ENCODE data around the gene ZNF276. TPM values are rescaled to one million over a fixed set of nuclear protein-coding genes. Genes with fewer than 3 reads are reported as not detected.

ZNF276 gene
- total RNA-seq, 2 experiments from 2014 or later = 50.4 to 56.5 TPM

GRCh38 chr16:89722392-89723278 is 1.3 kb downstream of the ZNF276 start:
- peaks cover 34% of the 10 kb centered on the region for H3K36me3 Mint-ChIP-seq (ENCODE audit: low read depth)
- ChIA-PET POLR2A (interaction anchor here (1.0 to 5.8 kb wide), 15 partner anchors 9 to 250 kb away, joined by 3 to 89 read pairs (median 10); partner anchors contain the start of genes CDK10, SPATA2L and TCF25), CTCF (interaction anchor here (1.0 to 4.8 kb wide), 6 partner anchors 15 to 68 kb away, joined by 3 to 22 read pairs (median 6); partner anchors contain the start of gene SPATA2L)
- H3K4me3 Mint-ChIP-seq = peak overlapping the region; percentile 96
- H3K4me1 Mint-ChIP-seq = peaks cover 49% of the 10 kb centered on the region
- H3K9me3 Mint-ChIP-seq = no peaks in the 10 kb centered on the region
- DNase-seq = peak; percentile 90
- H3K27ac Mint-ChIP-seq = peak overlapping the region; percentile 100
- H3K27me3 Mint-ChIP-seq = no peaks in the 10 kb centered on the region

GRCh38 chr16:89723279-89724250 is 2.2 kb downstream of the ZNF276 start:
- Mint-ChIP-seq H3K9me3 (no peaks in the 10 kb centered on the region), H3K4me1 (peaks cover 46% of the 10 kb centered on the region)
- POLR2A ChIA-PET = interaction anchor here (1.0 to 5.8 kb wide), 18 partner anchors 10 to 249 kb away, joined by 3 to 89 read pairs (median 6); partner anchors contain the start of genes CDK10, SPATA2L and TCF25

GRCh38 chr16:89727406-89728120 is 6.2 kb downstream of the ZNF276 start:
- CTCF ChIA-PET = interaction anchor here (1.8 kb wide), 1 partner anchor 22 kb away, joined by 6 read pairs; no protein-coding TSS in a partner anchor
- POLR2A ChIA-PET = interaction anchor here (0.5 to 5.8 kb wide), 2 partner anchors 12 to 53 kb away, joined by 4 to 89 read pairs; no protein-coding TSS in a partner anchor
- Mint-ChIP-seq H3K27ac (no peak overlapping the region), H3K4me1 (peaks cover 43% of the 10 kb centered on the region), H3K27me3 (no peaks in the 10 kb centered on the region), H3K36me3 (ENCODE audit: low read depth) (peaks cover 63% of the 10 kb centered on the region), H3K9me3 (no peaks in the 10 kb centered on the region), H3K4me3 (no peak overlapping the region)
- no peak for DNase-seq

More at GRCh38 chr16:89723279-89724250, 2.2 kb downstream of the ZNF276 start:
- Mint-ChIP-seq H3K27me3 (no peaks in the 10 kb centered on the region), H3K27ac (peak overlapping the region; percentile 100), H3K4me3 (peak overlapping the region; percentile 96), H3K36me3 (ENCODE audit: low read depth) (peaks cover 38% of the 10 kb centered on the region)
- CTCF ChIA-PET = interaction anchor here (0.7 to 4.8 kb wide), 11 partner anchors 9 to 137 kb away, joined by 3 to 22 read pairs (median 4); partner anchors contain the start of genes CDK10 and SPATA2L
- peak; percentile 95 for DNase-seq

GRCh38 chr16:89729293-89729692 is 8.0 kb downstream of the ZNF276 start:
- POLR2A ChIA-PET = no interaction called here
- Mint-ChIP-seq H3K27ac (no peak overlapping the region), H3K4me3 (no peak overlapping the region), H3K36me3 (ENCODE audit: low read depth) (peaks cover 63% of the 10 kb centered on the region), H3K9me3 (no peaks in the 10 kb centered on the region), H3K27me3 (no peaks in the 10 kb centered on the region), H3K4me1 (peaks cover 36% of the 10 kb centered on the region)
- DNase-seq = no peak
- CTCF ChIA-PET = no interaction called here

GRCh38 chr16:89729863-89730593 is 8.7 kb downstream of the ZNF276 start:
- CTCF ChIA-PET = no interaction called here
- H3K27ac Mint-ChIP-seq = no peak overlapping the region
- no peaks in the 10 kb centered on the region for H3K9me3 Mint-ChIP-seq
- peaks cover 33% of the 10 kb centered on the region for H3K4me1 Mint-ChIP-seq
- no peak overlapping the region for H3K4me3 Mint-ChIP-seq
- H3K36me3 Mint-ChIP-seq (ENCODE audit: low read depth) = peaks cover 65% of the 10 kb centered on the region
- no peaks in the 10 kb centered on the region for H3K27me3 Mint-ChIP-seq
- no peak for DNase-seq
- POLR2A ChIA-PET = no interaction called here

- Mint-ChIP-seq H3K4me3 (no peak overlapping the region), H3K9me3 (no peaks in the 10 kb centered on the region), H3K27ac (no peak overlapping the region), H3K4me1 (peaks cover 38% of the 10 kb centered on the region), H3K27me3 (no peaks in the 10 kb centered on the region), H3K36me3 (ENCODE audit: low read depth) (peaks cover 72% of the 10 kb centered on the region)
- CTCF ChIA-PET = no interaction called here
- DNase-seq = no peak
- POLR2A ChIA-PET = no interaction called here
Observed at GRCh38 chr16:89730610-89731234, 9.4 kb downstream of the ZNF276 start.

GRCh38 chr16:89732142-89732917 is 11.0 kb downstream of the ZNF276 start:
- POLR2A ChIA-PET = interaction anchor here (0.6 to 3.8 kb wide), 3 partner anchors 9 to 11 kb away, joined by 4 to 34 read pairs (median 5); no protein-coding TSS in a partner anchor
- H3K27ac Mint-ChIP-seq = no peak overlapping the region
- peaks cover 76% of the 10 kb centered on the region for H3K36me3 Mint-ChIP-seq (ENCODE audit: low read depth)
- peaks cover 39% of the 10 kb centered on the region for H3K4me1 Mint-ChIP-seq
- no peak overlapping the region for H3K4me3 Mint-ChIP-seq
- no peaks in the 10 kb centered on the region for H3K9me3 Mint-ChIP-seq
- CTCF ChIA-PET = no interaction called here
- no peaks in the 10 kb centered on the region for H3K27me3 Mint-ChIP-seq
- no peak for DNase-seq

- Mint-ChIP-seq H3K36me3 (ENCODE audit: low read depth) (peaks cover 77% of the 10 kb centered on the region), H3K27me3 (no peaks in the 10 kb centered on the region), H3K4me3 (no peak overlapping the region), H3K9me3 (no peaks in the 10 kb centered on the region), H3K27ac (no peak overlapping the region), H3K4me1 (peaks cover 39% of the 10 kb centered on the region)
- POLR2A ChIA-PET = interaction anchor here (1.7 to 3.8 kb wide), 3 partner anchors 9 to 26 kb away, joined by 5 to 34 read pairs (median 6); no protein-coding TSS in a partner anchor
- DNase-seq = no peak
- CTCF ChIA-PET = no interaction called here
Observed at GRCh38 chr16:89732918-89733242, 11.5 kb downstream of the ZNF276 start.

- POLR2A ChIA-PET = interaction anchor here (1.0 to 3.8 kb wide), 3 partner anchors 10 to 33 kb away, joined by 3 to 34 read pairs (median 6); no protein-coding TSS in a partner anchor
- H3K27me3 Mint-ChIP-seq = no peaks in the 10 kb centered on the region
- H3K4me3 Mint-ChIP-seq = no peak overlapping the region
Observed at GRCh38 chr16:89733322-89733721, 12.0 kb downstream of the ZNF276 start.

GRCh38 chr16:89733792-89734191 is 12.5 kb downstream of the ZNF276 start:
- H3K4me3 Mint-ChIP-seq = no peak overlapping the region
- peaks cover 39% of the 10 kb centered on the region for H3K4me1 Mint-ChIP-seq
- POLR2A ChIA-PET = interaction anchor here (1.0 to 3.8 kb wide), 3 partner anchors 10 to 34 kb away, joined by 3 to 34 read pairs (median 6); no protein-coding TSS in a partner anchor
- no peak overlapping the region for H3K27ac Mint-ChIP-seq
- CTCF ChIA-PET = no interaction called here
- H3K27me3 Mint-ChIP-seq = no peaks in the 10 kb centered on the region
- no peak for DNase-seq
- no peaks in the 10 kb centered on the region for H3K9me3 Mint-ChIP-seq
- peaks cover 83% of the 10 kb centered on the region for H3K36me3 Mint-ChIP-seq (ENCODE audit: low read depth)

More at GRCh38 chr16:89733322-89733721, 12.0 kb downstream of the ZNF276 start:
- no peaks in the 10 kb centered on the region for H3K9me3 Mint-ChIP-seq
- H3K27ac Mint-ChIP-seq = no peak overlapping the region
- no peak for DNase-seq
- H3K4me1 Mint-ChIP-seq = peaks cover 40% of the 10 kb centered on the region
- H3K36me3 Mint-ChIP-seq (ENCODE audit: low read depth) = peaks cover 80% of the 10 kb centered on the region
- CTCF ChIA-PET = no interaction called here
